Tibial nerve (tissue), 4 donors: ENCODE measurements around the gene DIPK2A.

Experiments
- CTCF ChIP-seq, 5 experiments: fragments of 200-600 bp in 3 of 5; fragments of 450-650 bp in 2 of 5; sonication (generic) in 3 of 5; IDR thresholded peaks; one replicate each; pipeline ENCODE4 v1.5.1; 2016 to 2019; ENCODE audit warnings: antibody characterized with exemption in 5 of 5, mild to moderate bottlenecking in 3 of 5, moderate library complexity in 2 of 5
- EP300 ChIP-seq, 2 donors: sonication (generic); formaldehyde crosslinking; IDR thresholded peaks; one replicate each; pipeline ENCODE4 v1.6.1; 2017; ENCODE audit warnings: antibody characterized with exemption in 2 of 2, mild to moderate bottlenecking in 1 of 2
- POLR2A ChIP-seq, 2 donors: fragments of 450-650 bp; IDR thresholded peaks; one replicate each; pipeline ENCODE4 v1.6.1; 2017; ENCODE audit warnings: antibody characterized with exemption in 2 of 2, mild to moderate bottlenecking in 2 of 2, moderate library complexity in 2 of 2

- TF ChIP-seq CTCF (IDR thresholded peaks at IDR 0.05) = no peak
- TF ChIP-seq EP300 (IDR thresholded peaks at IDR 0.05) = no peak
- TF ChIP-seq POLR2A (IDR thresholded peaks at IDR 0.05) = no peak
Measured at GRCh38 chr3:143979041-143979440, 7.4 kb downstream of the DIPK2A start.
